ENCODE data around the gene MAFG. TPM values are rescaled to one million over a fixed set of nuclear protein-coding genes. Genes with fewer than 3 reads are reported as not detected.

MAFG gene
- total and polyA plus RNA-seq, 2 of the 13 experiments (the other 11 are each of a cell fraction or from before 2014, with no cell fraction given), result 14.5 to 20.0 TPM

DNA sequence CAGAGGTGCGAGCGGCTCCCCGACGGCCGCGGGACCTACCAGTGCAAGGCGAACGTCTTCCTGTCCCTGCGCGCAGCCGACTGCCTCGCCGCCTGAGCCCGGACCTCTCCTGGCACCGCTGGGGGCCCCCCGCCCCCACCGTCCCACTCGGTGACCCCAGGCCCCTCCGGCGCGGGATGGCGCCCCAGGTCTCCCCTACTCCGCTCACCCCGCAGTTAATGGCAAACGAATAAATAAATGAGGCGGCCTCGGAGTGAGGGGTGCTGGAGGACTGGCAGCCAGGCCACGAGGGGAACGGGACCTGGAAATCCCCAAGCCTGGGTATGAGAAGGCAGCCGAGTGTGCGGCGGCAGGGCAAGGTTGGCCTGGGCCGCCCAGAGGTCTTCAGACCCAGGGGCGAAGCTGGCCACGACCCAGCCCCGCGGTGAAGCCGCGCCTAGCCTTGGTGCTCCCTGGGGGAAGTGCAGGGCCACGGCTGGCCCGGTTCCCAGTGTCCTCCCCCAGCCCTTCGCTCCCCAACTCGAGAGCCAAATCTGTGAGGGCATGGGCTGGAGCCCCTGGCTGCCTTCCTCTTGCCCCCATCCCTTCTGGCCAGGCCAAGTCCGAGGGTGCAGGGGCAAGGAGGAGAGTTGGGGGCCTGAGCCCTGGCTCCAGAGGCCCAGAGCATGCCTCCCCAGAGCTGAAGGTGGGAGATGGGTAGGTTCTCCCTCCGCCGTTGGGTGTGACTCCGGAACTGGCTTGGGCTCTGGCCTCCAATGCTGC, 24.7 kb downstream of the MAFG start (continued):
- TF ChIP-seq ZNF772 (CRISPR knock-in tag; IDR thresholded peaks at IDR 0.05) (peak; percentile 60; the same call in 1 of the 2 replicates), DNMT1 (CRISPR knock-in tag; IDR thresholded peaks at IDR 0.05) (peak; percentile 94), ATF7 (IDR thresholded peaks at IDR 0.05) (no peak), ATF7 (CRISPR knock-in tag; IDR thresholded peaks at IDR 0.05) (peak; percentile 5; the same call in 1 of the 2 replicates), ZNF121 (CRISPR knock-in tag; IDR thresholded peaks at IDR 0.05) (0 out of 2 replicates have a peak, but pooled peaks have one; percentile 5), ZBTB39 (CRISPR knock-in tag; IDR thresholded peaks at IDR 0.05) (no peak), ARNT2 (CRISPR knock-in tag; IDR thresholded peaks at IDR 0.05; ENCODE audit: low read depth) (peak; percentile 35), ARNTL (CRISPR knock-in tag; IDR thresholded peaks at IDR 0.05) (peak; percentile 15; the same call in 1 of the 2 replicates), HDAC2 (CRISPR knock-in tag; IDR thresholded peaks at IDR 0.05) (0 out of 2 replicates have a peak, but pooled peaks have one; percentile 20), BRCA1 (CRISPR knock-in tag; IDR thresholded peaks at IDR 0.05) (0 out of 2 replicates have a peak, but pooled peaks have one; percentile 52), ESRRA (CRISPR knock-in tag; IDR thresholded peaks at IDR 0.05; ENCODE audit: low read depth) (0 out of 2 replicates have a peak, but pooled peaks have one; percentile 42), KAT7 (CRISPR knock-in tag; IDR thresholded peaks at IDR 0.05; ENCODE audit: borderline replicate concordance) (no peak), ZNF607 (CRISPR knock-in tag; IDR thresholded peaks at IDR 0.05; ENCODE audit: borderline replicate concordance) (peak; percentile 69; the same call in 1 of the 2 replicates), ZNF564 (CRISPR knock-in tag; IDR thresholded peaks at IDR 0.05) (peak; percentile 49; the same call in 1 of the 2 replicates), GZF1 (CRISPR knock-in tag; IDR thresholded peaks at IDR 0.05) (0 out of 2 replicates have a peak, but pooled peaks have one; percentile 22), NFYC (CRISPR knock-in tag; IDR thresholded peaks at IDR 0.05) (no peak), ATAD3A (CRISPR knock-in tag; IDR thresholded peaks at IDR 0.05) (no peak), UBTF (CRISPR knock-in tag; IDR thresholded peaks at IDR 0.05) (0 out of 2 replicates have a peak, but pooled peaks have one; percentile 12), ZNF879 (CRISPR knock-in tag; IDR thresholded peaks at IDR 0.05) (0 out of 2 replicates have a peak, but pooled peaks have one; percentile 21), ZC3H4 (CRISPR knock-in tag; IDR thresholded peaks at IDR 0.05; ENCODE audit: borderline replicate concordance) (peak; percentile 38; the same call in 1 of the 2 replicates), FUBP1 (CRISPR knock-in tag; IDR thresholded peaks at IDR 0.05; ENCODE audit: borderline replicate concordance) (0 out of 2 replicates have a peak, but pooled peaks have one; percentile 15)
- TF ChIP-seq, protein P1, sequence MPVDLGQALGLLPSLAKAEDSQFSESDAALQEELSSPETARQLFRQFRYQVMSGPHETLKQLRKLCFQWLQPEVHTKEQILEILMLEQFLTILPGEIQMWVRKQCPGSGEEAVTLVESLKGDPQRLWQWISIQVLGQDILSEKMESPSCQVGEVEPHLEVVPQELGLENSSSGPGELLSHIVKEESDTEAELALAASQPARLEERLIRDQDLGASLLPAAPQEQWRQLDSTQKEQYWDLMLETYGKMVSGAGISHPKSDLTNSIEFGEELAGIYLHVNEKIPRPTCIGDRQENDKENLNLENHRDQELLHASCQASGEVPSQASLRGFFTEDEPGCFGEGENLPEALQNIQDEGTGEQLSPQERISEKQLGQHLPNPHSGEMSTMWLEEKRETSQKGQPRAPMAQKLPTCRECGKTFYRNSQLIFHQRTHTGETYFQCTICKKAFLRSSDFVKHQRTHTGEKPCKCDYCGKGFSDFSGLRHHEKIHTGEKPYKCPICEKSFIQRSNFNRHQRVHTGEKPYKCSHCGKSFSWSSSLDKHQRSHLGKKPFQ (CRISPR knock-in tag; IDR thresholded peaks at IDR 0.05; ENCODE audit: insufficient replicate concordance), result peak; percentile 37

Measured in HepG2 (cell line).